ENCODE results near the gene ING2. TPM values are rescaled to one million over a fixed set of nuclear protein-coding genes. Genes with fewer than 3 reads are reported as not detected.

ING2 gene
- total RNA-seq, 3 donors from 2014 or later, result 7.9 to 23.0 (median 13.8) TPM

DNA sequence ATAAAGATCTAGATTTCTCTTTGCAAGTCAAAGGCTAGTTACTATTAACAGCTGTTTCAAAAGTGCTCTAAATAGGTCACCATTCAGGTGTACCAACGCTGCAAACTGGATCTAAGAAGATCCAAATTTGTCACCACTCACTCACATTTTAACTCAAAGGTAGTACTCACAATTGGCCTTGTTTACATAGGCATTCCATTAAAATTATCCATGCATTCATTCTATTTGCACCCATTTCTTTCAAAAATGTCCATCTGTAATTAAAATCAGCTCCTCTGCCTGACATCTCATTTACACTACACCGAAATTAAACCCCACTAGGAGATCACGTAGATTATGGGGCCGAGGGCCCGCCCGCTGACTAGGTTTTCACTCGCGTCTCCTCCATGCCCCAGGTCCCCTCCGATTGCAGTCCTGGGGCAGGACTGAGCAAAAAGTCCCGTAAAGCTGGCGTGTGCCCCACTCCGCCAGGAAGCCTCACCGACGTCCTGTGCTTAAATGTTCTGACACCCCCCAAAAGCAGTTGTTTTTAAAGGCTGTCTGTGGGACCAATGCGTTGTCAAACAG lies 1.3 kb upstream of the ING2 start:
- intact Hi-C loops (cut with DNase I; ENCODE audit: low total_unique reads), result no loop called here
- H3K27ac ChIP-seq, result peak overlapping the region; percentile 97 to 100

DNA sequence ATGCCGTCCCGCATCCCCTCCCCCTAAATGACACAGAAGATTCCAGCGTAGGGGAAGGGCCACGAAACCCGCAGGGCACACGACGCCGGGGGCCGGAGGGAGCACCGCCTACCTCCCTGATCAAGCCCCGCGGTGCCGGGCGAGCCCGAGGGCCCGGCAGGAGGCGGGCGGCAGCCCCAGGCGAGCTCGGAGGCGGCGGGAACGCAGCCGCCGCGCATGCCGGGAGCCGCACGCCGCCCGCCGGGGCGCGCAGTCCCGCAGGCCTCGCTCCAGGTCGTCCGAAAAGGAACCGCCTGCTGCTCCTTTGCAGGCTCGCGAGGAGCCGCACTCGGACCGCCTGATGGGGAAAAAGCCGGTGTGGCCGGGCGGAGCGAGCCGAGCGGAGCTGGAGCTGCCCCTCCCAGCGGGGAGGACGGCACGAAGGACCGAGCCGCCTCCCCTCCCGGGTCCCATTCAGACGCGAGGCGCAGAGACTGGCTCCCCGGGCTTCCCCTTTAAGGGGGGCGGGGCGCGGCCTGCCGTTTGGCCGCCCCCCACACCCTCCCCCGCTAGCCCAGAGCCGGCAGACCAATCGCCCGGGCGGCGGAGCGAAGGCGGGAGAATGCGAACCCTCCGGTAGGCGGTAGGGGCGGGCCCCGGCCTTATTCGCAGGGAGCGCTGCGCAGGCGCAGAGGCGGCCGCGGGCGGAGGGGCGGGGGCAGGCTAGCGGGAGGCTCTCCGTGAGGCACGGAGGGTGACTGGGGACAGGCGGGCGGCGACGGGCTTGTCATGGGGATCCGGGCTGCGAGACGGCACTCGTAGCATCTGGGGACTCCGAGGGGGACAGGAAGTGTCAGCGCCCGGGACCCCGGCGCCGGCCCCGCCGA lies 561 bp upstream of the ING2 start:
- Histone ChIP-seq H3K4me3 (peak overlapping the region; percentile 74 to 98 (median 96)), H3K27ac (peak overlapping the region; percentile 97 to 100), H3K27me3 (no peaks in the 10 kb centered on the region), H3K36me3 (no peaks in the 10 kb centered on the region), H3K9me3 (no peaks in the 10 kb centered on the region), H3K4me1 (no peaks in the 10 kb centered on the region)
- intact Hi-C loops (cut with DNase I; ENCODE audit: low total_unique reads), result no loop called here
- TF ChIP-seq POLR2AphosphoS5 (IDR thresholded peaks at IDR 0.05) (peak; percentile 12 to 48 (median 20)), POLR2A (IDR thresholded peaks at IDR 0.05) (no peak)
- TF ChIP-seq, protein P1, sequence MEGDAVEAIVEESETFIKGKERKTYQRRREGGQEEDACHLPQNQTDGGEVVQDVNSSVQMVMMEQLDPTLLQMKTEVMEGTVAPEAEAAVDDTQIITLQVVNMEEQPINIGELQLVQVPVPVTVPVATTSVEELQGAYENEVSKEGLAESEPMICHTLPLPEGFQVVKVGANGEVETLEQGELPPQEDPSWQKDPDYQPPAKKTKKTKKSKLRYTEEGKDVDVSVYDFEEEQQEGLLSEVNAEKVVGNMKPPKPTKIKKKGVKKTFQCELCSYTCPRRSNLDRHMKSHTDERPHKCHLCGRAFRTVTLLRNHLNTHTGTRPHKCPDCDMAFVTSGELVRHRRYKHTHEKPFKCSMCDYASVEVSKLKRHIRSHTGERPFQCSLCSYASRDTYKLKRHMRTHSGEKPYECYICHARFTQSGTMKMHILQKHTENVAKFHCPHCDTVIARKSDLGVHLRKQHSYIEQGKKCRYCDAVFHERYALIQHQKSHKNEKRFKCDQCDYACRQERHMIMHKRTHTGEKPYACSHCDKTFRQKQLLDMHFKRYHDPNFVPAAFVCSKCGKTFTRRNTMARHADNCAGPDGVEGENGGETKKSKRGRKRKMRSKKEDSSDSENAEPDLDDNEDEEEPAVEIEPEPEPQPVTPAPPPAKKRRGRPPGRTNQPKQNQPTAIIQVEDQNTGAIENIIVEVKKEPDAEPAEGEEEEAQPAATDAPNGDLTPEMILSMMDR (IDR thresholded peaks at IDR 0.05), result peak in 1 of 3 donors; percentile 38
- peak; percentile 98 for DNase-seq (ENCODE audit: low spot score in 2 of 2)

More for the DNA sequence above, 1.3 kb upstream of the ING2 start:
- DNase-seq (ENCODE audit: low spot score in 2 of 2), result no peak
- no peaks in the 10 kb centered on the region for H3K27me3 ChIP-seq
- no peaks in the 10 kb centered on the region for H3K4me1 ChIP-seq
- H3K4me3 ChIP-seq, result peak overlapping the region; percentile 74 to 98 (median 96)
- TF ChIP-seq, protein P1 (IDR thresholded peaks at IDR 0.05), result no peak
- TF ChIP-seq POLR2AphosphoS5 (IDR thresholded peaks at IDR 0.05) (no peak), POLR2A (IDR thresholded peaks at IDR 0.05) (no peak)
- H3K9me3 ChIP-seq, result no peaks in the 10 kb centered on the region
- H3K36me3 ChIP-seq, result no peaks in the 10 kb centered on the region

DNA sequence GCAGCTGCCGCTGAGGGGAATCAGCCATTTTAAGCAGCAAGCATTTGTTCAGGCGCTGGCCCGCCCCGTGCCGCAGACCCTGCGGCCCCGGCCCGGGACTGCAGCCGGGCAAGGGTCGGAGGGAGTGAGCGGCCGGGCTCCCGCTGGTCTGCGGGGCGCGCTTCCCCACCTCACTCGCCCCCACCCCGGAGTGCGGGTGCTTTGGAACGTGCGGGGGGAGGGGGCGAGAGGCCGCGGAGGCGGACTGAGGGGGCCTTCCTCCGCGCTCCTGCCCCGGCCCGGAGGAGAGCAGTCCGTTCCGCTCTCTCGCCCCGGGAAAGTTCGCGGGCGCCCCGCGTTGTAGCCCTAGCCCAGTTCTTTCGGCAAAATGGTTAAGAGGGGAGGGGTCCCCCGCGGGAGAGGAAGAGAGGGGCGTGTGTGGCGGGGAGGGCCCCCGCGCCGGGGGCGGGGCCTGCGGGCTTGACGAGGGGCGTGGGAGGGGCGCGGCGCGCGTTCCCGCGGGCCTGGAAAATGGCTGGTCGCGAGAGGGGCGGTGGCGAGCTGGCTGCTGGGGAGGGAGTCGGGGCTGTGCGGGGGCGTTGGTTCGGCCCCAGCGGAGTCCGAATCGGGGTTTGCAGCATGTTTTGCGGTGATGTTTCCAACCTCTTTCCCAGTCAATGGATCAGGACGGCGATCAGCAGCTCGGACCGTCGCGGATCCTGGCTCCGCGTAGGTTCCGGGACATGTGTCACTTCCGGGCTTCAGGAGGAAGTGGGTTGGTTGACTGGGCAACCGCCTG lies 942 bp downstream of the ING2 start:
- H3K36me3 ChIP-seq, result no peaks in the 10 kb centered on the region
- H3K9me3 ChIP-seq, result no peaks in the 10 kb centered on the region
- no peaks in the 10 kb centered on the region for H3K4me1 ChIP-seq
- peak overlapping the region; percentile 97 to 100 for H3K27ac ChIP-seq
- DNase-seq (ENCODE audit: low spot score in 2 of 2), result peak; percentile 79 to 83
- intact Hi-C loops (cut with DNase I; ENCODE audit: low total_unique reads), result no loop called here
- TF ChIP-seq POLR2A (IDR thresholded peaks at IDR 0.05) (peak; percentile 67), POLR2AphosphoS5 (IDR thresholded peaks at IDR 0.05) (peak; percentile 90 to 93 (median 92))
- TF ChIP-seq, protein P1 (IDR thresholded peaks at IDR 0.05), result peak in 1 of 3 donors; percentile 20
- H3K4me3 ChIP-seq, result peak overlapping the region; percentile 74 to 98 (median 96)
- H3K27me3 ChIP-seq, result no peaks in the 10 kb centered on the region

DNA sequence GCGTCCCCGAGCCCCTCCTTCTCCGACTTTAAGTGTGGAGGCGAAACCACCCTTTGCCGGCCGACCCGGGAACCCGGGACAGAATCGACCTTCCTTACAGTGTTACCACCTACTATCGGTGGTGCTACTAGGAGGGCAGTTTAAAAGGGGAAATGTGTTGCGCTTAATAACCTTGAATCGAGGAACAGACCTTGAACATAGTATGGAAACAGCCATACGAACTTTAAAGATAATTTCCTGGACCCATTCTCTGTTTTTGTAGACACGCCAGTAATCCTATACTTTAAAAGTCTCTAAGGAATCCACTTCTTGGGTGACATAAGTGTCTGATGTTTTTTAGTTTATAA lies 1.5 kb downstream of the ING2 start:
- no peaks in the 10 kb centered on the region for H3K9me3 ChIP-seq
- H3K4me3 ChIP-seq, result peak overlapping the region; percentile 74 to 98 (median 96)
- peak overlapping the region; percentile 97 to 100 for H3K27ac ChIP-seq
- intact Hi-C loops (cut with DNase I; ENCODE audit: low total_unique reads), result no loop called here
- H3K36me3 ChIP-seq, result no peaks in the 10 kb centered on the region
- no peaks in the 10 kb centered on the region for H3K27me3 ChIP-seq
- no peak for DNase-seq (ENCODE audit: low spot score in 2 of 2)
- TF ChIP-seq, protein P1 (IDR thresholded peaks at IDR 0.05), result no peak
- TF ChIP-seq POLR2AphosphoS5 (IDR thresholded peaks at IDR 0.05) (no peak), POLR2A (IDR thresholded peaks at IDR 0.05) (no peak)
- H3K4me1 ChIP-seq, result no peaks in the 10 kb centered on the region

Measured in breast epithelium (tissue), 4 donors.